GM21737 (cell line): Measurements from ENCODE around the gene ZKSCAN1.
"Not testable (repeated sequence)": the region's sequence is repeated elsewhere in the genome, so short reads cannot be mapped to it uniquely, and the experiment has no call there.

Source experiments
- ATAC-seq: cut with Tn5 transposase; IDR thresholded peaks from one replicate; pipeline ENCODE4 v1.9.1; 2021; ENCODE audit warnings: mild to moderate bottlenecking, moderate library complexity; ENCODE audit not compliant: unreplicated experiment

Gene ZKSCAN1

DNA sequence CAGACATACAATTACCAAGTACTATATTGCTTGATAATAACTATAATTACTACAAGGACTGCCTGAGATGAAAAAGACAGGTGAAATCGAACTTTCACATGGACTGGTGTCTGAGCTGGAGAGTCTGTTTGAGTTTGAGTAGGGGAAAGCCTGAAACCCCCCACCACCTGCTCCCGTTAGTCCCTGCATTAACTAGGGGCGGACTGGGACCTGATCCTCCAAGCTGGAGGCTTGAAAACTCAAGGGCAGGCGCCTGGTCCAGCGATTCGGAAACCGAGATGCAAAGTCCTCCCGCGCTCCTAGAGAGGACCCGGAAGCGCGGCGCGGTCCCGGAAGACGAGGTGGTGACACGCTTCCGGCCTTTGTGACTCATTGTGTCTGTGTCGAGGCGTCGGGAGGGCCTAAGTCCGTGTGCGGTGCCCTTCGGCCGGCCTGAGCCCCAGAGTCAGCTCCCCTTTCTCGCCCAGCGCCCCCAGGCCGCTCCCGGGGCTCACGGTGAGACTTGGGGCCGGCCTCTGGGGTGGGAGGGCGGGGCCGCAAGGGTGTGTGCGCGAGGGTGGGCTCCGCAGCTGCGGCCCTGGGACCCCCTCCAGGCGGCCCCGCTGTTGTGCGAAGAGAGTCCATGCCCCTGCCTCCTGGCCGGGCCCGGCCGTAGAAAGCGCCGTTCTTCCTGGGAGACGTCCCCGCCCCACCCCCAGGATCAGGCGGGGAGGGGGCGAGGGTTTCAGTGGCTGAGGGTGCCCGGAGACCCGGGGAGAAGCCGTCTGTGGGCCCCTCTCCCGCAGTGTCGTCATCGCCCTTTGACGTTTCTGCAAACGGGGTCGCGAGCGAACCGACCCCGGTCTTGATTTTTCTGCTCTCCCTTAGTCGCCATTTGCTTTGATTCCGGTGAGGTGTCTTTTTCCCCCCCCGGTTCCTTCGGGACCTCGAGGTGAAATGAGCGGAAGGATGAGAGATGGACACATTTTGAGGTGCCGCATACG lies at the start of gene ZKSCAN1:
ZKSCAN1 (plus strand) TSS at position 365 of the 983 bp plus-strand sequence. CDS start 7,911 bp downstream, outside the sequence.
- peak; percentile 85 for ATAC-seq

DNA sequence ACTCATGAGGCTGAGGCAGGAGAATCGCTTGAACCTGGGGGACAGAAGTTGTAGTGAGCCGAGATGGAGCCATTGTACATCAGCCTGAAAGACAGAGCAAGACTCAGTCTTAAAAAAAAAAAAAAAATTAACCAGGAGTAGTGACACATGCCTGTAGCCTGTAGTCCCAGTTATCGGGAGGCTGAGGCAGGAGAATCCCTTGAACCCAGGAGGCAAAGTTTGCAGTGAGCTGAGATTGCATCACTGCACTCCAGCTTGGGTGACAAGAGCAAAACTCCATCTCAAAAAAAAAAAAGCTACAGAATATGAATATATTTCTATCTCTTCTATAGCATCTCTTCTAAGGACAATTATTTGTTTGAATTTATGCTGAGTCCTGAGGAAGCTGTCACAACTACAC lies 46.1 kb upstream of the ZKSCAN1 start:
- no peak for ATAC-seq

- ATAC-seq, result not testable (repeated sequence)
Measured at GRCh38 chr7:99969813-99970212, 45.6 kb upstream of the ZKSCAN1 start.

DNA sequence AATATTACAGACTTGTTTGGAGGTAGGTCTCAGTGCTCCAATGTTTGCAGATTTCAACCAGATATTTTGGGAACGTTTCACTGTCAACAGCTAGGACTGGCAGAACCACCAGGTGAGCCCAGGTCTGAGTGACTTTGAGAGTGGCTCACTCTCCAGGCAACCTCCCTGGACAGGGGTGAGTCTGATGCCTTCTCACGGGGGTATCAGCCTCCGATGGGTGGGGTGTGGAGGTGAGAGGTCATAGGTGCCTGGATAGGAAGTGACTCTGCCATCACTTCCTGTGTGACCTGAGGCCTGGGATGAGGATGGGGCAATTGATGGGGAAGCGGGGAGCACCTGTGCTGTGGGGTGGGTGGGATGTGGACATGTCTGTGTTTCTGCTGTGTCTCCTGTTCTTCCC lies 44.2 kb upstream of the ZKSCAN1 start:
- ATAC-seq, result no peak

- not testable (repeated sequence) for ATAC-seq
Measured at GRCh38 chr7:99973817-99974216, 41.6 kb upstream of the ZKSCAN1 start.

DNA sequence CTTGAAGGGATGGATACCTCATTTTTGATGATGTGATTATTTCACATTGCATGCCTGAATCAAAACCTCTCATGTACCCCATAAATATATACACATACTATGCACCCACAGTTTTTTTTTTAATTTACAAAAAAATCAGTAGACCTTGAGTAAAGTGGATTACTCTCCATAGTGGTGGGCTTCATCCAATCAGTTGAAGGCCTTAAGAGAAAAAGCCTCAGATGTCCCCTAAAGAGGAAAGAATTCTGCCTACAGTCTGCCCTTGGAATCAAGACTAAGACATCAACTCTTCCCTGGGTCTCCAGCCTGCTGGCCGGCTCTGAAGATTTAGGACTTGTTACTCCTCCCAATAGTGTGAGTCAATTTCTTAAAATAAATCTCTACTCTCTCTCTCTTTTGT lies 40.7 kb upstream of the ZKSCAN1 start:
- no peak for ATAC-seq

GRCh38 chr7:99975782-99976521 lies 39.4 kb upstream of the ZKSCAN1 start, which contains the start of gene AZGP1:
TSS of gene AZGP1 (minus strand) at chr7:99976031. CDS start at chr7:99976020, 11 bp downstream.
- ATAC-seq, result no peak

DNA sequence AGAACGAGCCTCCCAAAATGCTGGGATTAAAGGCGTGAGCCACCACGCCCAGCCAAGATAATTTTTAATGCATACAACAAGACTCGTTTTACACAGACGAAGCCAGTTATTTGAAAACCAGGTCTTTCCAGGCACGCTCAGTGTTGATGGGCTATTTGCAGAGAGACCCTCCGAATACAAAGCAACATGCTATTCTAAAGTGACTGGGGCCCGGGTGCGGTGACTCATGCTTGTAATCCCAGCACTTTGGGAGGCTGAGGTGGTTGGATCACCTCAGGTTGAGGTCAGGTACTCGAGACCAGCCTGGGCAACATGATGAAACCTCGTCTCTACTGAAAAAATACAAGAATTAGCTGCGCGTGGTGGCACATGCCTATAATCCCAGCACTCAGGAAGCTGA lies 38.8 kb upstream of the ZKSCAN1 start:
- ATAC-seq, result no peak

DNA sequence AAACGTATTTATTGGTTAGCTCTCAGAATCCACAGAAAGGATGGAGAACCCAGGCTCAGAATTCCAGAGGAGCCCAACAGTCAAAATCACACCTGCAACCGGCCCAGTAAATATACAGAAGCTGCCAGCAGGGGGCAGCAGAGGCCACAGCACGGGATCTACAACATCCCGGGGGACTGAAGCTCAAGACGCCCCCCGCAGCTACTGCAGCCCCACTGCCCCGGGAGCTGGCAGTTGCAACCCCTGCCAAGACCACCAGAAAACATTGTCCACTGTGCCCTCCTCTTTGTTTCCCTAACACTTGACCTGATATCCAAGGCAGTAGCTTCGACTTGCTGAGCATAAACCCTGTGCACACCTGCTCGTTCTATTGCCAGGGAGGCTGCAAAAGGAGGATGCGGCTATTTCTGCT lies 35.6 kb upstream of the ZKSCAN1 start:
- ATAC-seq, result not testable (repeated sequence)

DNA sequence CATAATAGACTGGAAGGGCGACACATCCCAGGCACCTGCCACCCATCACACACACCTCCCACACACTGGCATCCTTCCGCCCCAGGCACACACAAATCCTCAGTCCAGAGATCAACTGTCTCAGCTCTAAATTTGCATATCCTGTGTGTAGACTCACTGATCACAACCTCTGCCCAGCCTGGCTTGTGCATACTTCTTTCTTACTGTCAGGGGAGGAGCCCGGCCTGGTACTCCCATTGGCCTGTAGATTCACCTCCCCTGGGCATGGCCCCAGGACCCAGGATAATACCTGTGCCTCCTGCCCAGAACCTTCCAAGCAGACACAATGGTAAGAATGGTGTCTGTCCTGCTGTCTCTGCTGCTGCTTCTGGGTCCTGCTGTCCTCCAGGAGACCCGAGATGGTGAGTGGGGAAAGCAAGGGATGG lies 34.9 kb upstream of the ZKSCAN1 start:
- not testable (repeated sequence) for ATAC-seq

- not testable (repeated sequence) for ATAC-seq
Measured at GRCh38 chr7:99981066-99981465, 34.3 kb upstream of the ZKSCAN1 start.

DNA sequence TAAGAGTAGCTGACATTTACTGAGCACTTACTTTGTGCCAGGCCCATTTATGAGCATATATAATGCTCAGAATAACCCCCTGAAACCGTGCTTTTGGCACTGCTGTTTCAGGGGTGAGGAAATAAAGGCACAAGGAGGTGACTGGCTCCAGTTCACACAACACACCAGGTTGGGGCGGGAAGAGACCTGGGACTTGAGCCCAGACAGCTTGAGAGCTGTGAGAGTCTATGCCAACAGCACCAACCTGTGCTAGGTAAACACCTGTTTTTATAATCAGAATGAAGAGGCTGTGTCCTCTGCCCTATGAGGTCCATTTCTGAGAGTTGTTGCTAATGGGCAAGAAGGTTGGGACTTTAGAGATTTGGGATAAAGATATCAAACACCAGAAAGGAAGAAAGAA lies 30.8 kb upstream of the ZKSCAN1 start:
- ATAC-seq, result no peak

GRCh38 chr7:99987306-99987705 lies 28.1 kb upstream of the ZKSCAN1 start:
- not testable (repeated sequence) for ATAC-seq

GRCh38 chr7:99987846-99988245 lies 27.6 kb upstream of the ZKSCAN1 start:
- ATAC-seq, result no peak

GRCh38 chr7:99990460-99990852 lies 24.9 kb upstream of the ZKSCAN1 start:
- no peak for ATAC-seq

GRCh38 chr7:99991543-99991942 lies 23.9 kb upstream of the ZKSCAN1 start:
- not testable (repeated sequence) for ATAC-seq

- no peak for ATAC-seq
Measured at GRCh38 chr7:99992330-99993038, 22.9 kb upstream of the ZKSCAN1 start.

DNA sequence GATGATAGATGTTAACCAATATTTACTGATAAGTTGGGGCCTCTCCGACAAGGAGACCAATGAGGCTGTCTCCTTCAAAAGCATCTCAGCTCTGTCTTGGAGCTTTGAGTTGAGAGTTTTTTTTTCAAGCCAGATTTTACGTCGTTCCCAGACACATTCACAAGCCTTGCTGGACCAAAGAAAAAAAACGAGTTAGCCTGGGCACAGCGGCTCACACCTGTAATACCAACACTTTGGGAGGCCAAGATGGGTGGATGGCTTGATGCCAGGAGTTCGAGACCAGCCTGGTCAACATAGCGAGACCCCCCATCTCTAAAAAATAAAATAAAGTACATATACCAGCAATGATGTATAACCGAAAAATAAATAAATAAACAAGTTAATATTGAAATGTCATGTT lies 20.6 kb upstream of the ZKSCAN1 start:
- ATAC-seq, result no peak

GRCh38 chr7:99996755-99997544 lies 18.4 kb upstream of the ZKSCAN1 start:
- no peak for ATAC-seq

DNA sequence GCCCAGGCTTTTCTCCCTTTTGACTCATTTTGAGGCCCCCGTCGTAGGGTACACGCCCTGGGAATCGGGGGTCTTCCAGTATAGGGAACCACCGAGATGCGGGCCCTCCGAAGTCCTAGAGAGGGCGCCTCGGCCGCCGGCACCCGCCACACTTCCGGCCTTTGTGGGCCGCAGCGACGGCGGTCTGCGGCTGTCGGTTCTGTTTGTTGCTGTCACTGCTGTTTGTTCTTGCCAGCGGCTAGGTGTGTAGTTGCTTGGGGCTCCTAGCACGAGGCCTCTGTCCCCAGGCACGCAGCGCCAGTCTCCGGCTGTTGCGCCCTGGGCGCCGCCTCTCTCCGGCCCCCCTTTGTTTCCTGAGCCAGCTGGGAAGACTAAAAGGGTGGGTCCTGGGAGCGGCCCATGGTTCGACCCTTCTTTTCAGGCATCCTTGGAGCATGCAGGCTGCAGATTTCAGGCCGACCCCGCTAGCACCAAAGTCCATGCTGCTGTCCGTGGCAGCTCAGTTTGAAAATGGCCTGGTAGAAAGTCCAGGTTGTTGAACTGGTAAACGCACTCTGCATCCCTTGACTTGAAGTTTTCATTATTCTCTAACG lies 17.8 kb upstream of the ZKSCAN1 start:
- no peak for ATAC-seq
